GM10266 (cell line): Measurements from ENCODE around the gene ATP6V1G2.
"Not testable (repeated sequence)": the region's sequence is repeated elsewhere in the genome, so short reads cannot be mapped to it uniquely, and the experiment has no call there.

Experiments used
- DNase-seq: peaks from one replicate; pipeline ENCODE4 v3.0.0; 2012; ENCODE audit errors: extremely low spot score
- CTCF ChIP-seq: IDR thresholded peaks from 2 replicates; pipeline ENCODE4 v1.5.1; 2012; ENCODE audit warnings: mild to moderate bottlenecking, low read depth; ENCODE audit not compliant: control insufficient read depth, insufficient read depth; ENCODE audit errors: missing control alignments

The ATP6V1G2 gene

GRCh38 chr6:31525932-31526591 lies 20.3 kb downstream of the ATP6V1G2 start:
- no peak for DNase-seq
- no peak for TF ChIP-seq CTCF

DNA sequence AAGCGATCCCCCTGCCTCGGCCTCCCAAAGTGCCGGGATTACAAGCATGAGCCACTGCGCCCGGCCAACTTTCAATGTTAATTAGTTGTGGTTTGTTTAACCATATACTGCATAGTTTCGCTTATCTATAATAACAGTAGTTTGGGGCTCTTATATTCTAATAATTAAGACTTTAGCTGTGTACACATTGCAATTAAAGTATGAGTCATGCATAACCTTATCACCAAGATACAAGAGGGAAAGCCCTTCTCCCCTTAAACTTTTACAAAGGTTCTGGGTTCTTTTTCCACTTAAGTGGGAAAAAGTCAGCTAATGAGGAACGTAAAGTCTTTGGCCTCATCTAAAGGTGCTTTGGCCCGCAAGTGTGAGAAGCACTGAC lies 20.9 kb downstream of the ATP6V1G2 start:
- no peak for TF ChIP-seq CTCF
- DNase-seq, result no peak

- DNase-seq, result no peak
- TF ChIP-seq CTCF, result no peak
Observed at GRCh38 chr6:31521835-31522234, 24.6 kb downstream of the ATP6V1G2 start.

DNA sequence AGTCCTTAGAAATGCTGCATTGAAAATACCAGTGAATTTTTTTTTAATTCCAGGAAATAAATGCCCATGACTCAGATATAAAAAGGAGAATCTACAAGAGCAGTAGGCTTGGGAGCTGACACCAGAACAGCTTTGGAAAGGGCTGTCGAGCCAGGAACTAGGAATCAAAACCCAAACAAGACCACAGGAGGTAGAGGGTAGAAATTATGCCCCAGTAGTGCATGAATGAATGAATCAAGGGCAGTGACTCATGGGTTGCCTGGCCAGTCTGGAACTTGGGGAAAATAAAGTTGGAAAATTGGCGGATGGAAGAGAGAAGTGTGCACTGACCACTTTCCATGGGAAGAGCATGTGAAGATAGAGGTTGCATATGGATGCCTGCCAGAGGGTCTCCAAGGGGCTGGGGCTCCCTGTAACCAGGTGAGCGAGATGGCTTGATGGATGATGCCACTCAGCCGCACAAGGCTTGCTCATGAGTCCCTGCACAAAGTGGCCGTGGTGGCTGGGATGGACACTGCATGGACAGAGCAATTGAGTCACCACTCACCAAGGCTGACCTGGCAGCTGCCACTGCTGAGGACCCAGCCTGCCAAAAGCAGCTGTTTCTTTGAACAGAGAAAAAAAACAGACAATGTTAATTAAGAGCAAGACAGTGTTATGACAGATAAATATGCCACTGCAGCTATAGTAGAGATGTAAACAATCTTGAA lies 32.8 kb downstream of the ATP6V1G2 start:
- TF ChIP-seq CTCF, result no peak
- no peak for DNase-seq

DNA sequence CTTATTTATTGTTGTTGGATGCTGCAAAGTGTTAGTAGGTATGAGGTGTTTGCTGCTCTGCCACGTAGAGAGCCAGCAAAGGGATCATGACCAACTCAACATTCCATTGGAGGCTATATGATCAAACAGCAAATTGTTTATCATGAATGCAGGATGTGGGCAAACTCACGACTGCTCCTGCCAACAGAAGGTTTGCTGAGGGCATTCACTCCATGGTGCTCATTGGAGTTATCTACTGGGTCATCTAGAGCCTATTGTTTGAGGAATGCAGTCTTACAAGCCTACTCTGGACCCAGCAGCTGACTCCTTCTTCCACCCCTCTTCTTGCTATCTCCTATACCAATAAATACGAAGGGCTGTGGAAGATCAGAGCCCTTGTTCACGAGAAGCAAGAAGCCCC lies 36.4 kb downstream of the ATP6V1G2 start:
- DNase-seq, result no peak
- TF ChIP-seq CTCF, result no peak

DNA sequence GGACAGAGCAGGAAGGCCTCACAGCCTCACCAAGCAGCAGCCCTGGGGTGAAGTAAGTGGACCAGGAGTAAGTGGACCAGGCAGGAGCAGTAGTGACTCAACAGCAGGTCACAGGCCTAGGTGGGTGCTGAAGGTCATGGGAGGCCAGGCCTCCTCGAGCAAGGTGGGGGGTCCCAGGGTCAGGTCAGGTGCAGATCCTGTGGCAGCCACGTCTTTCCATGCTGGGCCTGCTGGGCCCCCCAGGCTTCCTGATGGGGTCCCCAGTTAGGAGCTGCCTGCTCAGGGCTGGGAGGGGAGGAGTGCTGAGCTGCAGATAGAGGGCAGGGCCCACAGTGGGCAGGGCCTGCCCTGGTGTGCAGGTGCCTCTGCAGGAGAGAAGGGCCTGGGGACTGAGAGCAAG lies 37.4 kb downstream of the ATP6V1G2 start:
- DNase-seq, result not testable (repeated sequence)

GRCh38 chr6:31502586-31502985 lies 43.8 kb downstream of the ATP6V1G2 start:
- no peak for DNase-seq
- TF ChIP-seq CTCF, result no peak

DNA sequence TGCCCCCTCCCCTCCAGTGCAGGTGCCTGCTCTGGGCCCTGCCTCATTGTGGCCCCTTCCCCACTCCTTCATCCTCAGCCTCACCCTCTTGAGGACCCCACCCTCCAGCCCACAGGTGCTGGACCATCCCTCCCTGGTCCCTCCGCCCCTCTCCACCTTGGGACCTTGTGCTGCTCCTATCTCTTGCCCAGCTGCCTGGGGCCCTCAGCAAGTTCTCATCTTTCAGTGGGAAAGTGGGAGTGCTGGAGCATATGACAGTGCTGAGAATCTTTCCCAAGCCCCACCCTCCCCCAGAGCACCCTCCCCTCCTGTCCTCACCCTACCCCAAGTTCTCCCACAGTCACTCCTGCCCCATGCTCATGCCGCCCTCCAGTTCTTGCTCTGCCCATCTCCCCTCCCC lies 46.8 kb downstream of the ATP6V1G2 start:
- not testable (repeated sequence) for DNase-seq
